ENCODE measurements around the gene DLG2.

DNA sequence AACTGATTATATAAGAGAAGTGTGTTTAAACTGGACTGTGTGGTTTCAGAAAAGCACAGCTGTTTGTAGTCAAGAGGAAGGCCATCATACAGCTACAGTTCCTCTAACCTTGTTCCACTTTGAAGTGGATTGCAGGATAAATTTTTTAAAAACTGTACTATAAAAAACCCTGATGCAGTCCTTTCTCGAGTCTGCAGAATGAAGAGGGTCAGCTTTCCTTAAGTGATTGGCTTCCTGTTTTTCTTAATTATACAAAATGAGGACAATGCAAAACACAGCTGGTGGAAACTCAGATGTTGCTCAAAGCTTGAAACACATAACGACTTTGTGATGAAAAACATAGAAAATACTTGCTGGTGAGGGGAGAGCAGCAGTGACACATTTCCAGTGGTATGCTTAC, 1060.5 kb downstream of the DLG2 start:
- TF ChIP-seq, protein P1, sequence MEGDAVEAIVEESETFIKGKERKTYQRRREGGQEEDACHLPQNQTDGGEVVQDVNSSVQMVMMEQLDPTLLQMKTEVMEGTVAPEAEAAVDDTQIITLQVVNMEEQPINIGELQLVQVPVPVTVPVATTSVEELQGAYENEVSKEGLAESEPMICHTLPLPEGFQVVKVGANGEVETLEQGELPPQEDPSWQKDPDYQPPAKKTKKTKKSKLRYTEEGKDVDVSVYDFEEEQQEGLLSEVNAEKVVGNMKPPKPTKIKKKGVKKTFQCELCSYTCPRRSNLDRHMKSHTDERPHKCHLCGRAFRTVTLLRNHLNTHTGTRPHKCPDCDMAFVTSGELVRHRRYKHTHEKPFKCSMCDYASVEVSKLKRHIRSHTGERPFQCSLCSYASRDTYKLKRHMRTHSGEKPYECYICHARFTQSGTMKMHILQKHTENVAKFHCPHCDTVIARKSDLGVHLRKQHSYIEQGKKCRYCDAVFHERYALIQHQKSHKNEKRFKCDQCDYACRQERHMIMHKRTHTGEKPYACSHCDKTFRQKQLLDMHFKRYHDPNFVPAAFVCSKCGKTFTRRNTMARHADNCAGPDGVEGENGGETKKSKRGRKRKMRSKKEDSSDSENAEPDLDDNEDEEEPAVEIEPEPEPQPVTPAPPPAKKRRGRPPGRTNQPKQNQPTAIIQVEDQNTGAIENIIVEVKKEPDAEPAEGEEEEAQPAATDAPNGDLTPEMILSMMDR (IDR thresholded peaks at IDR 0.05), result no peak
- TF ChIP-seq POLR2A (IDR thresholded peaks at IDR 0.05), result no peak
- TF ChIP-seq EP300 (IDR thresholded peaks at IDR 0.05), result no peak

All from ovary (tissue), 3 donors.